Fibroblast of mammary gland (primary cell): ENCODE data around the gene CTXND2.
"Not testable (repeated sequence)": the region's sequence is repeated elsewhere in the genome, so short reads cannot be mapped to it uniquely, and the experiment has no call there.

Source experiments
- DNase-seq: peaks from one replicate; pipeline ENCODE4 v3.0.0-alpha.2; 2010; ENCODE audit warnings: low read depth
- H3K4me3 ChIP-seq: 2 replicates; pipeline ENCODE4 v1.5.1; 2011; ENCODE audit warnings: low read depth, mild to moderate bottlenecking, low read length, moderate library complexity; ENCODE audit not compliant: control insufficient read depth
- CTCF ChIP-seq: conservative IDR thresholded peaks from 2 replicates; pipeline ENCODE4 v1.5.1; 2011; ENCODE audit warnings: low read depth, low read length, inconsistent platforms; ENCODE audit not compliant: control insufficient read depth, insufficient read depth

The CTXND2 gene

GRCh38 chr1:150876119-150876454 is 10.8 kb upstream of the CTXND2 start:
- DNase-seq, result peak; percentile 56
- TF ChIP-seq CTCF, result no peak
- peak overlapping the region; percentile 87 for H3K4me3 ChIP-seq

DNA sequence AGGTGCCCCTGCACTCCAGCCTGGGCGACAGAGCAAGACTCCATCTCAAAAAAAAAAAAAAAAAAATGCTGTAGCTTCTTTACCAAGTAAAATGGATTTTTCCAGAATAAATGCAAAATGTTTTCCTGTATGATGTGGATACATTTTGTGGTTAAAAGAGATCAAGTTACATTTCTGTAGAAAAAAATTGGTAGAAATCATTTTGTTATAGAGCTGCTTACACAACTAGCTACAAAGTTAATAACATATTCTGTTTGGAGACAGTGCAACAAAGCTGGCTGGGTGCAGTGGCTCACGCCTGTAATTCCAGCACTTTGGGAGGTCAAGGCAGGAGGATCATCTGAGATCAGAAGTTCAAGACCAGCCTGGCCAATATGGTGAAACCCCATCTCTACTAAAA is 8.0 kb upstream of the CTXND2 start:
- peak; percentile 25 for DNase-seq
- not testable (repeated sequence) for H3K4me3 ChIP-seq

GRCh38 chr1:150881331-150882070 is 5.4 kb upstream of the CTXND2 start:
- peak overlapping the region; percentile 29 for H3K4me3 ChIP-seq
- no peak for TF ChIP-seq CTCF
- DNase-seq, result peak; percentile 99

GRCh38 chr1:150883121-150883520 is 3.8 kb upstream of the CTXND2 start:
- H3K4me3 ChIP-seq, DNase-seq: not testable (repeated sequence)

DNA sequence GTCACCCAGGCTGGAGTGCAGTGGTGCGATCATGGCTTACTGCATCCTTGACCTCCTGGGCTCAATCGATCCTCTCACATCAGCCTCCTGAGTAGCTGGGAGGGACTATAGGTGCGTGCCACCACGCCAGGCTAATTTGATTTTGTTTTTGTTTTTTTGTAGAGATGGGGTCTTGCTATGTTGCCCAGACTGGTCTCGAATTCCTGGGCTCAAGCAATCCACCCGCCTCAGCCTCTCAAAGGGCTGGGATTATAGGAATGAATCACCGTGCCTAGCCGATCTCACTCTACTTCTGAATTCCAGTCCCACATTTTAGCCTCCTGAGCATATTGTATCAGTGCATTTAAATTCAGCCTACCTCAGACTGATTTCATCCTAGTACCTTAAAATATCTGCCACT is 1.8 kb downstream of the CTXND2 start:
- DNase-seq, result no peak
- no peak for TF ChIP-seq CTCF
- H3K4me3 ChIP-seq, result no peak overlapping the region

GRCh38 chr1:150890033-150890416 is 3.1 kb downstream of the CTXND2 start:
- no peak for DNase-seq
- no peak overlapping the region for H3K4me3 ChIP-seq
- TF ChIP-seq CTCF, result no peak

GRCh38 chr1:150893336-150893913 is 6.5 kb downstream of the CTXND2 start:
- no peak overlapping the region for H3K4me3 ChIP-seq
- DNase-seq, result no peak
- TF ChIP-seq CTCF, result no peak

- no peak for TF ChIP-seq CTCF
- no peak overlapping the region for H3K4me3 ChIP-seq
- DNase-seq, result peak; percentile 74
Observed at GRCh38 chr1:150895618-150896017, 8.7 kb downstream of the CTXND2 start.

- H3K4me3 ChIP-seq, DNase-seq: not testable (repeated sequence)
Observed at GRCh38 chr1:150899795-150900194, 12.9 kb downstream of the CTXND2 start.
